Measurements from ENCODE around the gene GPR156.

DNA sequence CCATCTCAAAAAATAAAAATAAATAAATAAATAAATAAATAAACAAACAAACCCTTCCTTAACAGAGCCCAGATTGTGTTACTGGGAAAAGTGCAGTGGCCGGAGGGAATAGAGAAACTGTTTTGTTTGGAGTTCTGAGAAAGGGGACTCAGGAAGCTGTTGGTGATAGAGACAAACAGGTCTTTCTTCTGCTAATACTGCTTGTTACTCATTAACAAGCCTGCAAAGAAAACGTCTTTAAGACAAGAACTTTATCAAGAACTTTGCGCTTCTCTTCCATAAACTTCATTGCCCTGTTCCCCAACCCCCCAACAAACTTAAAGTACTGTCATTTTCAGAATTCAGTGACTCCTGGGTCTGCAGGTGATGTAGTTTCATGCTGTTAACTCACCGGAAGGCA, 122.0 kb downstream of the GPR156 start:
- TF ChIP-seq, protein P1, sequence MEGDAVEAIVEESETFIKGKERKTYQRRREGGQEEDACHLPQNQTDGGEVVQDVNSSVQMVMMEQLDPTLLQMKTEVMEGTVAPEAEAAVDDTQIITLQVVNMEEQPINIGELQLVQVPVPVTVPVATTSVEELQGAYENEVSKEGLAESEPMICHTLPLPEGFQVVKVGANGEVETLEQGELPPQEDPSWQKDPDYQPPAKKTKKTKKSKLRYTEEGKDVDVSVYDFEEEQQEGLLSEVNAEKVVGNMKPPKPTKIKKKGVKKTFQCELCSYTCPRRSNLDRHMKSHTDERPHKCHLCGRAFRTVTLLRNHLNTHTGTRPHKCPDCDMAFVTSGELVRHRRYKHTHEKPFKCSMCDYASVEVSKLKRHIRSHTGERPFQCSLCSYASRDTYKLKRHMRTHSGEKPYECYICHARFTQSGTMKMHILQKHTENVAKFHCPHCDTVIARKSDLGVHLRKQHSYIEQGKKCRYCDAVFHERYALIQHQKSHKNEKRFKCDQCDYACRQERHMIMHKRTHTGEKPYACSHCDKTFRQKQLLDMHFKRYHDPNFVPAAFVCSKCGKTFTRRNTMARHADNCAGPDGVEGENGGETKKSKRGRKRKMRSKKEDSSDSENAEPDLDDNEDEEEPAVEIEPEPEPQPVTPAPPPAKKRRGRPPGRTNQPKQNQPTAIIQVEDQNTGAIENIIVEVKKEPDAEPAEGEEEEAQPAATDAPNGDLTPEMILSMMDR (conservative IDR thresholded peaks at IDR 0.05 in 1 of 2, IDR thresholded peaks at IDR 0.05 in 1 of 2; ENCODE audit: extremely low read depth in 1 of 2, insufficient read depth in 1 of 2, low read depth in 1 of 2, low read length in 2 of 2): no peak
- TF ChIP-seq EZH2 (IDR thresholded peaks at IDR 0.05; ENCODE audit: borderline replicate concordance, low read length): no peak

All from mammary epithelial cell (primary cell).